H1 (cell line): ENCODE results near the gene NXT2. TPM values are rescaled to one million over a fixed set of nuclear protein-coding genes. Genes with fewer than 3 reads are reported as not detected.
"Not testable (repeated sequence)": the region's sequence is repeated elsewhere in the genome, so short reads cannot be mapped to it uniquely, and the experiment has no call there.

Source experiments
- CTCF ChIA-PET: fragments of 300-600 bp; sonication (Branson Sonifier 250); formaldehyde crosslinking; loops from one replicate; lab custom pipeline; 2021; ENCODE audit not compliant: partially characterized antibody; lab: Charles Lee
- POLR2A ChIA-PET: fragments of 300-600 bp; sonication (Branson Sonifier 250); formaldehyde crosslinking; loops from one replicate; lab custom pipeline; 2021; ENCODE audit warnings: inconsistent platforms; ENCODE audit not compliant: partially characterized antibody; lab: Charles Lee
- DNase-seq, 2 experiments: peaks; one replicate each; pipeline versions ENCODE4 v3.0.0 to v3.0.0-alpha.2; 2010 to 2022; ENCODE audit warnings: low spot score in 2 of 2, low read depth in 1 of 2, mixed read lengths in 1 of 2
- FAIRE-seq: peaks from 2 replicates; lab custom pipeline; 2011; peaks lifted over from hg19 to GRCh38; lab: Jason Lieb, UNC
- H2AFZ ChIP-seq: 2 replicates; pipeline ENCODE4 v1.8.1; 2012; ENCODE audit warnings: low read length, inconsistent platforms
- H2AK5ac ChIP-seq: 2 replicates; pipeline ENCODE4 v1.6.1; 2013; ENCODE audit warnings: low read depth, low read length
- H2BK120ac ChIP-seq: replicated peaks from 2 replicates; pipeline ENCODE3; 2013; ENCODE audit warnings: low read depth, low read length, inconsistent platforms
- H2BK12ac ChIP-seq: 2 replicates; pipeline ENCODE4 v1.6.1; 2013; ENCODE audit warnings: low read depth, low read length
- H2BK15ac ChIP-seq: 2 replicates; pipeline ENCODE4 v1.6.1; 2013; ENCODE audit warnings: low read length
- H2BK20ac ChIP-seq: 2 replicates; pipeline ENCODE4 v1.6.1; 2013; ENCODE audit warnings: low read length
- H2BK5ac ChIP-seq: 2 replicates; pipeline ENCODE4 v1.6.1; 2013; ENCODE audit warnings: low read depth, low read length
- H3K14ac ChIP-seq: 2 replicates; pipeline ENCODE4 v1.6.1; 2013; ENCODE audit warnings: inconsistent platforms; ENCODE audit not compliant: insufficient read length
- H3K18ac ChIP-seq: 2 replicates; pipeline ENCODE4 v1.6.1; 2013; ENCODE audit warnings: low read length; ENCODE audit errors: extremely low read depth
- H3K23ac ChIP-seq: 2 replicates; pipeline ENCODE4 v1.6.1; 2013; ENCODE audit warnings: inconsistent platforms; ENCODE audit not compliant: insufficient read length
- H3K23me2 ChIP-seq: 2 replicates; pipeline ENCODE4 v1.6.1; 2013; ENCODE audit warnings: low read depth, low read length
- H3K27ac ChIP-seq: 2 replicates; pipeline ENCODE4 v1.6.1; 2011; ENCODE audit warnings: low read depth, low read length, inconsistent platforms
- H3K27me3 ChIP-seq, 4 experiments: replicated peaks in 1 of 4; 1 replicate in 1 of 4; 2 replicates in 3 of 4; pipeline versions ENCODE4 v1.6.1 to v1.8.1; 2011 to 2013; ENCODE audit warnings: low read length in 3 of 4, mild to moderate bottlenecking in 3 of 4, inconsistent platforms in 2 of 4, mixed read lengths in 2 of 4, moderate library complexity in 1 of 4; ENCODE audit not compliant: control insufficient read depth in 3 of 4, insufficient read depth in 3 of 4; ENCODE audit errors: extremely low read depth in 1 of 4
- H3K36me3 ChIP-seq, 4 experiments: 2 replicates each; pipeline versions ENCODE4 v1.6.1 to v1.8.1; 2011 to 2013; ENCODE audit warnings: mild to moderate bottlenecking in 4 of 4, low read length in 3 of 4, moderate library complexity in 2 of 4, control low read depth in 1 of 4, inconsistent platforms in 1 of 4; ENCODE audit not compliant: insufficient read depth in 4 of 4, control insufficient read depth in 2 of 4
- H3K4ac ChIP-seq: replicated peaks from 2 replicates; pipeline ENCODE3; 2013; ENCODE audit warnings: low read length, low read depth, mixed read lengths, inconsistent platforms; ENCODE audit not compliant: insufficient read length
- H3K4me1 ChIP-seq, 4 experiments: replicated peaks in 1 of 4; 1 replicate in 1 of 4; 2 replicates in 3 of 4; pipeline versions ENCODE4 v1.6.1 to v1.8.1; 2011 to 2013; ENCODE audit warnings: low read length in 3 of 4, inconsistent platforms in 2 of 4, mixed read lengths in 1 of 4; ENCODE audit not compliant: insufficient read depth in 4 of 4, control insufficient read depth in 3 of 4
- H3K4me2 ChIP-seq, 2 experiments: 2 replicates each; pipeline versions ENCODE4 v1.6.1 to v1.8.1; 2011 to 2013; ENCODE audit warnings: low read depth in 2 of 2, low read length in 2 of 2, control low read depth in 1 of 2, inconsistent platforms in 1 of 2, mild to moderate bottlenecking in 1 of 2; ENCODE audit not compliant: insufficient read depth in 1 of 2
- H3K4me3 ChIP-seq, 4 experiments: fragments of 200-600, 300-600 bp in 1 of 4; sonication (generic), shearing (Covaris generic), sonication (Bioruptor Twin) in 1 of 4; 2 replicates each; pipeline versions ENCODE4 v1.5.1 to v1.8.1; 2011 to 2016; ENCODE audit warnings: low read length in 4 of 4, low read depth in 3 of 4, control low read depth in 2 of 4, inconsistent platforms in 2 of 4, mild to moderate bottlenecking in 2 of 4, mixed read lengths in 1 of 4, moderate library complexity in 1 of 4; ENCODE audit not compliant: insufficient read depth in 2 of 4; ENCODE audit errors: extremely low read depth in 1 of 4
- H3K56ac ChIP-seq: replicated peaks from 2 replicates; pipeline ENCODE3; 2013; ENCODE audit warnings: low read depth, mild to moderate bottlenecking, mixed read lengths, low read length, inconsistent platforms; ENCODE audit not compliant: insufficient read length
- H3K79me1 ChIP-seq: 2 replicates; pipeline ENCODE4 v1.6.1; 2013; ENCODE audit warnings: low read depth, low read length, control low read depth
- H3K79me2 ChIP-seq, 2 experiments: 2 replicates each; pipeline versions ENCODE4 v1.6.1 to v1.8.1; 2012 to 2013; ENCODE audit warnings: low read length in 2 of 2, mild to moderate bottlenecking in 2 of 2, inconsistent platforms in 1 of 2; ENCODE audit not compliant: insufficient read depth in 2 of 2, control insufficient read depth in 1 of 2
- H3K9ac ChIP-seq, 4 experiments: replicated peaks in 1 of 4; 1 replicate in 1 of 4; 2 replicates in 3 of 4; pipeline versions ENCODE4 v1.6.1 to v1.8.1; 2011 to 2013; ENCODE audit warnings: low read depth in 3 of 4, low read length in 3 of 4, control low read depth in 2 of 4, mild to moderate bottlenecking in 2 of 4, moderate library complexity in 2 of 4, inconsistent platforms in 1 of 4; ENCODE audit errors: extremely low read depth in 1 of 4
- H3K9me3 ChIP-seq, 2 experiments: 2 replicates each; pipeline versions ENCODE4 v1.6.1 to v1.8.1; 2012 to 2013; ENCODE audit warnings: mild to moderate bottlenecking in 2 of 2, moderate library complexity in 2 of 2, control low read depth in 1 of 2, inconsistent platforms in 1 of 2, low read depth in 1 of 2, low read length in 1 of 2, mixed read lengths in 1 of 2; ENCODE audit not compliant: insufficient read depth in 2 of 2
- H4K20me1 ChIP-seq, 2 experiments: replicated peaks in 1 of 2; 2 replicates each; pipeline versions ENCODE3 to v1.8.1; 2011 to 2013; ENCODE audit warnings: inconsistent platforms in 2 of 2, low read length in 2 of 2, mild to moderate bottlenecking in 1 of 2; ENCODE audit not compliant: insufficient read depth in 2 of 2, control insufficient read depth in 1 of 2
- H4K5ac ChIP-seq: 2 replicates; pipeline ENCODE4 v1.6.1; 2013; ENCODE audit warnings: low read length, low read depth, mixed read lengths, inconsistent platforms; ENCODE audit not compliant: insufficient read length
- H4K8ac ChIP-seq: 2 replicates; pipeline ENCODE4 v1.8.0; 2013; ENCODE audit warnings: mild to moderate bottlenecking, moderate library complexity, low read length, inconsistent platforms; ENCODE audit not compliant: insufficient read depth; ENCODE audit errors: extremely low read depth
- H4K91ac ChIP-seq: replicated peaks from 2 replicates; pipeline ENCODE3; 2013; ENCODE audit warnings: low read length, mixed read lengths, inconsistent platforms; ENCODE audit not compliant: insufficient read length
- polyA plus RNA-seq, 7 experiments: library from polyadenylated mRNA; depleted of rRNA in 3 of 7; stranded (reverse) in 5 of 7; unstranded in 2 of 7; fragments of >200 nt in 5 of 7; fragments of 200-250 nt in 2 of 7; gene quantifications; 1 replicate in 5 of 7; 2 replicates in 1 of 7; 4 replicates in 1 of 7; pipeline versions ENCODE4 v1.2.1 to v1.2.3, GENCODE V29; 2011 to 2013; ENCODE audit warnings: missing spikeins in 2 of 7, mixed read lengths in 2 of 7
- total RNA-seq: library from RNA; stranded (reverse); fragmentation: NEBNext Ultra II Directional; extraction: Animal tissue kit (Norgen Biotek cat#: 25700); gene quantifications from 2 replicates; pipeline ENCODE4 v1.2.1, GENCODE V29; 2021

The NXT2 gene
- total and polyA plus RNA-seq, 2 of the 8 experiments (the other 6 are each of a cell fraction or from before 2014, with no cell fraction given), result 6.1 to 13.5 TPM

- H2BK20ac ChIP-seq, H3K9ac ChIP-seq, H2BK120ac ChIP-seq, FAIRE-seq, H3K27ac ChIP-seq, H2AK5ac ChIP-seq, H2BK12ac ChIP-seq, H2BK5ac ChIP-seq, H2BK15ac ChIP-seq, H3K4ac ChIP-seq, H3K23ac ChIP-seq, H3K36me3 ChIP-seq, H3K23me2 ChIP-seq, H3K9me3 ChIP-seq, H3K4me1 ChIP-seq, H3K18ac ChIP-seq, H2AFZ ChIP-seq, H3K4me3 ChIP-seq, CTCF ChIA-PET, H3K4me2 ChIP-seq, POLR2A ChIA-PET, DNase-seq, H3K79me1 ChIP-seq, H4K5ac ChIP-seq, H3K14ac ChIP-seq, H3K79me2 ChIP-seq, H4K8ac ChIP-seq, H4K20me1 ChIP-seq, H3K27me3 ChIP-seq, H3K56ac ChIP-seq, H4K91ac ChIP-seq: not testable (repeated sequence)
Measured at GRCh38 chrX:109539007-109539406, 2.4 kb downstream of the NXT2 start.
